Measurements from ENCODE around the gene FAM193B.

FAM193B gene

DNA sequence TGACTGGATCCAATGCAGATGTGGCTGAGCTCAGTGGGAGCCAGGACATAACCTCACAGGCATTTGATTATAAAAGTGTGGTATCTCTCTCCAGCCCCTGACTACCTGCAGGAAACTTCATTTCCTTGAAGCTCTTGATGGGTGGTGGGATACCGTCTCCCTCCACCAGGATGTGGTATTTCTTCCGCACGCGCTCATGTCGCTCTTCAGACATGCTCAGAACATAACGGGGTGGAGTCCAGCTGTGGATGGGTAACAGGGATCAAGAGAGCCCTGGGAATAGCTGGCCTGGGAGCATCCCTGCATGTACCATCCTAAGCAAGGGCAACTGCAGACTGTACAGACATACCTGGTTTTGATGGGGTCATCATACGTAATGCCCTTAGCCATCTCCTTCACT, 38.8 kb downstream of the FAM193B start:
- DNase-seq (ENCODE audit: low read depth) = no peak

DNA sequence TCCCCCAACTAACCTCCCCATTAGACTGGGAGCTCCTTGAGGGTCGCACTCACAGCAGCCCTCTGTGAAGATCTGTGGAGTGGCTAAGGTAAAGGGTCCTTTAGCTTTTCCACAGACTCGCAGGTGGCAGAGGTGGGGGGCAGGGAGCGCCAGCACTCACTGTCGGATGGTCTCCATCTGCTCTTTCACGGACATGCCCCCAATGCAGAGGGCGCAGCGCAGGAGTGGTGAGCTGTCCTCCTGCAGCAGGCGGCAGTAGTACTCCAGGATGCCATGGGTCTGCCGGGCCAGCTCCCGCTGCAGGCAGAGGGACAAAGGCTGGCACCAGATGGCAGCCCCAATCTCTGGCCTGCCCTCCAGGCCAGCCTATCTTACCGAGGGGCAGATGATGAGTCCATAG, 39.8 kb downstream of the FAM193B start:
- no peak for DNase-seq (ENCODE audit: low read depth)

DNA sequence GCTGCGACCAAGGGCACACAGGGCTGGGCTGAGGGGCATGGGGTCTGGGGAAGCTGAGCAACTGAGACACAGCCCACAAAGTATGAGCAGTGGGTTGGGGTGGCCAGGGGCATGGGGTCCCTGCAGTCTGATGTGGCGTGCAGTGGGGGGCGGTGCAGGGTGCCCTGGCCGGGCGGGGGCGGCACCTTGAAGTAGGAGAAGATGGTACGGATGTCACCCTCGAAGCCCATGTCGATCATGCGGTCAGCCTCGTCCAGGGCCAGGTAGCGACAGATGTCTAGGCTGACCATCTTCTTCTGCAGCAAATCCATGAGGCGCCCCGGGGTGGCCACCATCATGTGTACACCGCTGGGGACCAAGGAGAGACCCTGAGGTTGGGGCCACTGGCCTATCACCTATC, 40.9 kb downstream of the FAM193B start:
- no peak for DNase-seq (ENCODE audit: low read depth)

DNA sequence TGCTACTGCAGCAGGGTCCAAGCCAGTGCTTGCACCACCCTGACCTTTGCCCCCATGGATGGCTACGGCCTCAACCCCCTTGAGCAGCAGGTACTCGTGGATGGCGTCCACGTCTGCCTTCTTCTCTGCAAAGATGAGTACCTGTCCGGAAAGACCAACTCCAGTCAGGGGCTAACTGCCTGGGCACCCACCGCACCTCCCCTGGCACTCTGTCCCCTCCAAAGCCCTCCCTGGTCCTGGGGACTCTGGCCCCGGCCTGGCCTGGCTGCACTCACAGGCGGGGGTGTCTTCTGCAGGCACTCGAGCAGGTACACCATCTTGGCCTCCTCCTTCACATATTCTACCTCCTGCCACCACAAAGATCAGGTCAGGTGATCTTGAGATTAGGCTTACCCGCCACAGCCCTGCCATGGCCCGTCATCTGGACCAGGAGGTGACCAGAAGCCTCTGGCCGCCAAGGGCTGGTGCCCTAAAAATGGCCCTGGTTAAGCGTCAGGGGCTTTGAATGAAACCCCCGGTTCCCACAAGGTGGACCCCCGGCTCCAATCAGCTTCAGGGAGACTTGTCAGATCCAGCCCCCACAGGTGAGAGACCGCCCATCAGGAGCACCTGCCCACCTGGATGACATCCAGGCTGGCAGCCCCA, 41.5 kb downstream of the FAM193B start:
- no peak for DNase-seq (ENCODE audit: low read depth)

DNA sequence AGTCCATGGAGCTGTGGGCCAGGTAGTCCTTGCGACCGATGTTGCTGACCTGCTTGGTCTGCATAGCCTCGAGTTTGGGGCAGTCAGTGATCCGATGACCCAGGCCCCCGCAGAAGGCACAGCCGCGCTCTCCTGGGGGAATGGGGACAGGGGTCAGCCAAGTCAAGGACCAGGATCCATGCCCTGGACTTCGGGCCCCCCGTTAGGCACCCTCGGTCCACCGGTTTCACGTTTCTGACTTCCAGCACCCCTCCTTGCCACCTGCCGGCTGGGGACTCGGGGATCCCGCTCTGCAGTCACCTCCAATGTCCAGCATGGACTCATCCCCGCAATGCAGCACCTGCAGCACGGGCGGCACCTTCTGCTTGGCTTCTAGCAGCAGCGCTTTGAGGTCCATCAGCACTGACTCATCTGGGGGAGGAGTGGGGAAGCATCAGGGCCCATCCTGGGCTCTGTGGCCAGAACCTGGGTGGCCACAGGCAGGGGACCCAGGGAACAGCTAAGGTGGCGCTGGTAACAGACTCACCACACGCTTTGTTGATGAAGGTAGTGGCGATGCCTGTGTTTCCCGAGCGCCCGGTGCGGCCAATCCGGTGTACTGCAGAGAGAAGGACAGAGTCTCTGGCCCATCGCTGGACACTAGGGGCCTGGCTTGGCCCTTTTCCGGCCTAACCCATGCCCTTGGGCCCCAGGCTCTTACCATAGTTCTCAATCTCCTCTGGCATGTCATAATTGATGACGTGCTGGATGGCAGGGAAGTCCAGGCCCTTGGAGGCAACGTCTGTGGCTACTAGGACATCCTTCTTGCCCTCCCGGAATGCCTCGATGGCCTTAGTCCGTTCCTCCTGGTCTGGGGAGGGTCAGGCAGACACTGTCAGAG, 42.3 kb downstream of the FAM193B start:
- no peak for DNase-seq (ENCODE audit: low read depth)

DNA sequence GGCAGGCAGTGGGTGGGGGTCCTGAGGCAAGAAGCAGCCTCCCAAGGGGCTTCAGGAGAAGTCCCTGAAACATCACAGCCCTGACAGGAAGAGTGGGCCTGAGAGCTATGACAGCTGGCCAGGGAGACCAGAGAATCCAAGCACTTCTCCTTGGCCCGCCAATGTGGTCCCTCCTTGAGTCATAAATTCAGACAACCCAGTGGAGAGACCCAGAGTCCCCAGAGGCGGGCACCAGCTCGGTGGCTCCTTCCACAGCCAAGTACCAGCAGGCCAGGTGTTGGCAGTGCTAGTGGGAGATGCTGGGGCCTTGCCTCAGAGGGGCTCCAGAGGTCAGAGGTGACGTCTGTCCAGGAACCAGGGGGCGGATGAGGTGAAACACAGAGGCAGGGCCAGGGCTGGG, 43.2 kb downstream of the FAM193B start:
- DNase-seq (ENCODE audit: low read depth) = no peak

DNA sequence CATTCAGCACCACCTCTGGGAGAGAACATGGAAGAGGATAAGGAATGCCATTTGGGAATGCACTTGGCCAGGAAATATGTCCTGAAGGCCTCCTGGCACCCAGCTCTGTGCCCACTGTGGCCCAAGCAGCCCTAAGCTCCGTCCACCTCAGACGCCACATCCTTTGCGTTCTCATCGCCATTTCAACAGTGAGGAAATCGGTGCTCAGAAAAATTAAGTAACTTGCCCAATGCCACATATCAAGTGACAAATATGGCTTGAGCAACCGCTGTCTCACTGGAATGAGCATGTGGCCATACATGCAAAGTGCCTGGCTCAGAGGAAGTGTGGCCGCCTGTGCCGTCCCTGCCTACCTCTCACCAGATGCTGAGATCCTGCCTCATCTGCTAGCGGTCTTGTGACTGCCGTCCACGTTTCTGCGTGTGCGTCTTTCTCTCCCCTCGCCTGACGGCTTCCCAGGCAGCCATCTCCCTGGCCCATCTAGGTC, 43.8 kb downstream of the FAM193B start:
- DNase-seq (ENCODE audit: low read depth) = no peak

DNA sequence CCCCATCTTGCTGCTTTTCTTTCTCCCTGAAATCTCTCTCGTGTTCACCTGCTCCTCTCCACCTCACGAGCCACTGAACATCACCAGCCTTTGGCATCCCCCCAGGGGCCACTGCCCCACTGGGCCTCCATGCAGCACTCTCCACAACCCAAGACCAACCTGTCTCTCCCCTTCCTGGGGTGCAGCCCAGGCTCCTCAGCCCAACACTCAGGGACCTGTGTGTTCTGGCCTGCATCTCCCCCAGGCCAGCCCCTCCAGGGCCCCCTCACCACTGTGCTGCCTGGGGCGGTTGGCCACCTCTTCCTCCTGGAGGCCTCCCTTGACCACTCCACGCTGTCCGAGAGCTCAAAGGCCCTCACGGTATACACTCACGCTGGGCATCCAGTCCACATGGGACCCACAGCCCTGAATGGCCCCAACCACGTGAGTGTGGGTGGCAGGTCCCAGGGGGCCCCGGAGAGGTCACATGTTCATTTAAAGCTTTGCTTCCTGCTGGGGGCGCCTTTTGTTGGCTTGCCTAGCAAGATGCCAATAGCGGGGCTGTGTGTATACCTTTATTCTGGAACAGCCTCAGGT, 44.3 kb downstream of the FAM193B start:
- DNase-seq (ENCODE audit: low read depth) = no peak

DNA sequence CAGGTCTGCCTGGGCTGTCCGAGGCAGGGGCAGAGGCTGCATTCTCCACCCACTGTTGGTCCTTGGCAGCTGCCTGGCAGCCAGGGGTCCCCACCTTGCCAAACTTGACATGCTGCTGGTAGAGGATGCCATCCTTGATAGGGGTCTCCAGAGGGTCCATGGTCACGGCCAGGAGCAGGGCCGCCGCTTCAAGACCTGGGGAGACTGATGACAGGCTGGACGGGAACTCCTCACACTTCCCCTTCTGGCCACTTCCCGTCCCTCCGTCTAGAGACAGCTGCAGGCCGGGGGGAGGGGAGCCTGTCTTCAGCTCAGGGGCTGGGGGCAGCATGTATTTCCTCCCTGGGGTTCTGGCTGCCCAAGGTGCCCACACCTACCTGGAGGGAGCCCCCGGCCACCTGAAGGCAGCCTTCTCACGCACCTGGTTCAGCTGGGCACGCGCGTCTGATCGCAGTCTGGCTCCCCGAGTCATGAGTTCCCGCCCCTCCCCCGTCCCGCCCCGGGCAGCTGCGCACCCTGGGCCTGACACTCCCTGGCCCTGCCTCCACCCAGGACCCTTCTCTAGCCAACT, 44.9 kb downstream of the FAM193B start, which contains the start of gene DOK3:
Gene DOK3 (minus strand): TSS at position 446 of the 571 bp plus-strand sequence. CDS start 286 bp downstream, at position 160.
- no peak for DNase-seq (ENCODE audit: low read depth)

DNA sequence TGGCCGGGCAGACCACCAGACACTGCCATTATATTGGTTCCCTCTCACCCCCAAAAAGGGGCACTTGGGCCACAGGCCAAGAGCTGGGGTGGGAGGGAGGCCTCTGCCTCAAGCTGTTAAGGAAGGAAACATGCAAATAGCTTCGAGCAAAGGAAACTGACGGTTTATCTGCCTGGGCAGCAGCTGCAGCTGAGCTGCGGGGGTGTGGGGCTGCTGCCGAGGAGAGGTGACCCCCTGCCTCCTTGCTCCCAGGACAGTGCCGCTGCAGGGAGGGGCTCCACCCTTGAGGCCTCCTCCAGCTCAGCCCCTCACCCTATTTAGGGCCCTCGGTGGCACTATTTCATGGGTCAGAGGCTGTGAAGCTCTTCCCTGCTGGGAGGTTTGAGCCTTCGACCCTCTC, 45.5 kb downstream of the FAM193B start:
- no peak for DNase-seq (ENCODE audit: low read depth)

DNA sequence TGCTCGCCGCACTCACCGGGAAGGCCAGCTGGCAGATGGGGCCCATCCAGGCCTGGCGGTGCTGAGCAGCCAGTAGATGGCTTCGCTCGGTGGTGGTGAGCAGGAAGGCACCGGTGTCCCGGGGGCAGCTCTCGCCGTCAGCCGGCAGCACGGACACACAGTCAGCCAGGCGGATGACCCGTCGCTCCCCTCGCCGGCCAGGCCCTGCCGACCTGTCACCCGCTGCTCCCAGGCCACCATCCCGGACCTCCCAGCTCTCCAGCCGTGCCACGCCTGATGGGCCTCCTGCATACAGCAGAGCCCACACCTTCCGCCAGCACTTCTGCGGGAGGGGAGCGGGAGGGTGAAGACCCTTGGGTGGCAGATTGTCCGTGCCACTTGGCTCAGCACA, 46.1 kb downstream of the FAM193B start:
- DNase-seq (ENCODE audit: low read depth) = no peak

DNA sequence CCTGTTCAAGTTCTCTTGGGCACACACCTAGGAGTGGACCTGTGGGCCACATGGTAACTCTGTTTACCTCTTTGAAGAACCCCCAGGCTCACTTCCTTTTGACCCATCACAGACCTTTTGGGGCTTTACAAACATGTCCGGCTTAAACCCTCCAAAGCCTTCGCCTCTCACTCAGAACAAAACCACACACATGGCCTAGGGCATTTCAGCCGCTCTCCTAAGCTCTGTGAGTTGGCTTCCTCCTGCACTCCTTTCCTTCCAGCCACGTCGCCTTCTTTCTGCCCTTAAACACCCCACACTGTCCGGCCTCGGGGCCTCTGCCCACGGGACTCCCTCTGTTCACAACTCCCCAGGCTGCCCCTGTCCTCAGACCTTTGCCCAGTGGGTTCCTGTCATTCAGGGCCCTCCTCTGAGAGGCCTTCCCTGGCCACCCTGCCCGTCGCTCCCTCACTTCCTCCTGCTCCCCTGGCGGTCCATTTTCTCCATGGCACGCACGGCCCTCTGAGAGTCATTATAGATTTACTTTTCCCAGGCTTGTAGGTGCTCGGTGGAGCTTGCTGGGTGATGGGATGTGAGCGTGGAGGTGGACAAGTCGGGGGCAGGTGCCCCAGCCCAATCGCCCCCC, 46.7 kb downstream of the FAM193B start:
- DNase-seq (ENCODE audit: low read depth) = no peak

DNA sequence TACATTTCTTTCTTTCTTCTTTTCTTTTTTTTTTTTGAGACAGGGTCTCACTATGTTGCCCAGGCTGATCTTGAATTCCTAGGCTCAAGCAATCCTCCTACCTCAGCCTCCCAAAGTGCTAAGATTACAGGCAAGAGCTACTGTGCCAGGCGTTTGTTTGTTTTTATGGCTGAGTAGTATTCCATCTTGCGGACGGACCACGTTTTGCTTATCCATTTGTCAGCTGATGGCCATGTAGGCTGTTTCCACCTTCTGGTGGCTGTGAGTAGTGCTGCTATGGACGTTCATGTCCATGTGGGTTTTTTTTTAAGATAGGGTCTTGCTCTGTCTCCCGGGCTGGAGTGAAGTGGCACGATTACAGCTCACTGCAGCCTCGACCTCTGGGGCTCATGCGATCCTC, 47.2 kb downstream of the FAM193B start:
- DNase-seq (ENCODE audit: low read depth) = peak; percentile 27

DNA sequence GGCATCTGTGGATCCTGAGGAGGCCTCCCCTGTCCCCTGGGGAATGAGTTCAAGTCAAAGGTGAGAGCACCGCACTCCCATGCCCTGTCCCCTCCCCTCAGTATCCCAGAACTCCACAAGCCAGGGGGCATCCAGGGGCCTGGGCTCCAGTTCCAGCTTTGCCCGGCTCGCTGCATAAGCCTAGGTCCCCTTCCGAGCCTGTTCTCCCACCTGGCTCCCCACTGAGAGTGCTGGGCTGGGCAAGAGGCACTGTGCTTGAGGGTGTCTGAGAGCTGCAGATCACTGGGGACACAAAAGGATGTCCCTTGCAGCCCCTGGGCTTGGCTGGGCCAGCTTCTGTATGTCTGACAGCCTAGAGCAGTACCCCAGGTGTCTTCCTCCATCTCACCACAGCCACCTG, 49.3 kb downstream of the FAM193B start:
- no peak for DNase-seq (ENCODE audit: low read depth)

DNA sequence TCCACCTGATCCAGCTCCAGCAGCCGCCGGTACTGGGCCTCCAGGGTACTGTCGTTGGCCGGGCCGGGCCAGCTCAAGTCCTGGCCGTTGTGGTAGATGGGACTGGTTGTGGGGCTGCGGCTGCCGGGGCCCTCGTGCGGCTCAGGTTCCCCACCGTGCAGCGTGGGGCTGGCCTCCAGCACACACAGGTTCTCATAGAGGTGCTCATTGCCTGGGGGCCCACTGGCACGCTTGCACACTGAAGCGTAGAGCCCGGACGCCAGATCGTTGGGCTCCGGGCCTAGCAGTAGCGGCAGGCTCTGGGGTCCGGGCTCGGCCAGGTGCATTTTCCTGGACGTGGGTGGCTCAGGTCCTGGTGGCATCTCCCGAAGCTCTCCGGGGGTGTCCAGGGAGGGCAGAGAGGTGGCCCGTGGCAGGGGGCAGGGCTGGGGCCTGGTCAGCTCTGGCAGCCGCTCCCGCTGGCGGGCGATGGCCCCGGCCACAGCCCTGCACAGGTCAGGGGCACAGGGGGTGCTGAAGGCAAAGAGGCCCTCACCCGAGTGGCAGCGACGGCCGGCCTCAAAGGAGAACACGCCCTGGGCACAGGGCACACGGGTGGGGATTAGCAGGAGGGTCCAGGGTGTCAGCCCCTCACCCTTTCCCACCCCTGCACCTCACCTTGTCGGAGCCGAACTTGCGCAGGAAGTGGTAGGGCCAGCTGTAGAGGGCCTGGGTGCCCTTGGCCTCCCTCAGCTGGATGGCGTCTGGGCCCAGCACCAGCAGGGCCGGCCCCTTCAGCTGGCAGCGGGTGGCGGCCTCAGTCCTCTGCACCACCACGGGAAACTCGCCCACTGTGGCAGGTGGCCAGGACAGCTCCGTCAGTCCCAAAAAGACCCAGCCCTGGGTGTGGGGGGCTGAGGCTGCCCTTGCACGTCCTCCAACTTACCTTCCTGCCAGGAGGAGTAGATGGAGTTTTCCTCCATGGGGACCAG, 50.0 kb downstream of the FAM193B start:
- DNase-seq (ENCODE audit: low read depth) = no peak

DNA sequence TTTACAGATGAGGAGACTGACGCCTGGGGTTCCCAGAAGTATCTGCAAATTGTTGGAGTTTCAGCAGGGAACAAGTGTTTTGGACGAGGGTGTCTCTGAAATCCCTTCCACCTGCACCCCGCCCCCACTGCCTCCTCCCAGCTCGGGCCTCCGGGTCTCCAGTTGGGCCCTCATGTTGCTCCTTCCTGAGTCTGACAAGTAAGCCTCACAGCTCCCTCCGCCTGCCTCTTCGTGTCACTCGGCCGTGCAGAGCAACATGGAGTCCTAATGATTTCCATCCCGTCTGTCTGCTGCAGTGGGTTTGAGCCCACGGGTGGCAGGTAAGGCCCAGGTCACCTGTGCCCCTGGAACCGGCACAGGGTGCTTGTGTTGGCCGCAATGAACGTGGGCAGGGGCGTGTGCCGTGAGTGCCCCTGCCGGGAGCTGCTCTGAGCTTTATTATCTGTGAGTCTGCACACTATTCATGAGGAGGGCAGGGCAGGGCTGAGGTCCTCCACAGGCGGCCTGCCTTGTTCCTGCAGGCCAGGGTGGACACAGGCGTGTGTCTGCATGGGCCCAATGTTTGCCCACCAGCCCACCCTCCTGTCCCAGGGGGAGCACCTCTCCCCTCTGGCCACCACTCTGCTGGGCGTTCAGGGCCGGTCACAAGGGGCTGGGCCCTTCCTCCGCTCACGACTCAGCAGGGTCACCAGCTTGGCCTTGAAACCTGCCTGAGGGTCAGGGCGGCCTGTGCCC, 50.8 kb downstream of the FAM193B start:
- no peak for DNase-seq (ENCODE audit: low read depth)

DNA sequence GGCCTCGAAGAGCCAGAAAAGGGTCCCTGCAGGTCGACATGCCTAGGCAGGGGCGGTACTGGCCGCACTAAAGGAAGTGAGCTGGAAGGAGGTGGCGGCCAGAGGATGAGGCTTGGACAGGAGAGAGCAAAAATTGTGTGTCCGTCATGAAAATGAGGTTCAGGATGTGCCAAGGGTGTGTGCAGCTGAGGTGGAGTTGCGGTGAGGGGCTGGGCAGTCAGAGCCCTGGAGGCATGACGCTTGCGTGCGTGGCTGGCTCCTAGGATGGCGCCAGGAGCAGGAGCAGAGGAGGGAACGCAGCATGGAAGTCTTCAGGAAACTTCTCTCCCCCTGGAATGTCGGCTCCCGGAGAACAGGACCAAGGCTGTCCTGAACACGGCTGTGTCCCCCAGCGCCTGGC, 51.5 kb downstream of the FAM193B start:
- no peak for DNase-seq (ENCODE audit: low read depth)

DNA sequence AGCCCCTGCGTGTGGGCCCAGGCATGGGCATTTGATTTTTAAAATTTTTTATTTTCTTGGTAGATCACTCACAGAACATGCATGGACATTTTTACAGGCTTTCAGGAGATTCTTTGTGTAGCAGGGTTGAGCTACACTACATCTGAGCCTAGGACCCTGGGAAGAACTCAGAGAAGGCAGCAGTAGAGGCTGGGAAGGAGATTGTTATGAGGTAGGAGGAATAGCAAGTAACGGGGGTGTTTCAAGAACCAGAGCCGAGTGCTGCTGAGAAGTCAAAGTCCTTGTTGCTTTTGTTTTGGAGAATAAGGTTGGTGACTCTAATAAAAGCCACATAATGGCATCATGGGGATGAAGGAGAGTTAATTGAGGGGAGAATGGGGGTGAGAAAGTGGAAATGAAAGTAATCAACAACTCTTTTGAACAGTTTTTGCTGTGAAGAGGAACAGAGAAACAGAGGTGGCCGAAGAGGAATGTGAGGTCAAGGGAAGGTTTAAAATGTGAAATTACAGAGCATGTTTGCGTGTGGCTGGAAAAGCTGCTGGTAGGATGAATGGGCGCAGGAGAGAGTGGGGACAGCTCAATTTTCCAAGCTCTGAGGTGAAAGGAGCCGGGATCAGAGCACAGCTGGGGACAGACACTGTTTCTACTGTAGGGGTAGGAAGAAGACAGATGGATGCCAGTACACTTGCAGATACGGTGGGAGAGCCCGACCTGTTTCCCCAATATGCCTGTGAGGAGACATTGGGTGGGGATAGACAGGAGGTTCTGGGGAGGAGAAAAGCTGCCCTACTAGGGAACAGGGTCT, 52.3 kb downstream of the FAM193B start:
- DNase-seq (ENCODE audit: low read depth) = no peak

Measured in amniotic epithelial cell (primary cell).